Fibroblast of the aortic adventitia (primary cell): Measurements from ENCODE around the gene SLC35B3. TPM values are rescaled to one million over a fixed set of nuclear protein-coding genes. Genes with fewer than 3 reads are reported as not detected.
A peak's percentile ranks its signal among the peaks of the same experiment; 100 is the strongest.
"Not testable (repeated sequence)": the region's sequence is repeated elsewhere in the genome, so short reads cannot be mapped to it uniquely, and the experiment has no call there.

Source experiments
- DNase-seq: peaks from one replicate; pipeline ENCODE4 v3.0.0-alpha.2; 2010; ENCODE audit warnings: low read depth
- H3K4me3 ChIP-seq: 2 replicates; pipeline ENCODE4 v1.5.1; 2011; ENCODE audit warnings: low read depth, mild to moderate bottlenecking, control low read depth, low read length, moderate library complexity
- CTCF ChIP-seq: IDR thresholded peaks from 2 replicates; pipeline ENCODE4 v1.5.1; 2011; ENCODE audit warnings: mild to moderate bottlenecking, low read length, control low read depth, inconsistent platforms; ENCODE audit not compliant: insufficient read depth
- total RNA-seq: library from RNA; depleted of rRNA; stranded (reverse); fragments of >200 nt; gene quantifications from 2 replicates; pipeline ENCODE4 v1.2.3, GENCODE V29; 2012; ENCODE audit warnings: low replicate concordance

Gene SLC35B3
- total RNA-seq, 1 donor, result 34.3 TPM

- no peak for TF ChIP-seq CTCF
- no peak for DNase-seq
- no peak overlapping the region for H3K4me3 ChIP-seq
Measured at GRCh38 chr6:8437813-8438212, 2.5 kb upstream of the SLC35B3 start.

GRCh38 chr6:8436966-8437365 lies 1.6 kb upstream of the SLC35B3 start:
- H3K4me3 ChIP-seq, result no peak overlapping the region
- no peak for TF ChIP-seq CTCF
- DNase-seq, result no peak

GRCh38 chr6:8435845-8436168 lies 462 bp upstream of the SLC35B3 start:
- DNase-seq, result no peak
- no peak for TF ChIP-seq CTCF
- H3K4me3 ChIP-seq, result peak overlapping the region; percentile 98

GRCh38 chr6:8434727-8435092 lies 635 bp downstream of the SLC35B3 start:
- no peak for TF ChIP-seq CTCF
- peak overlapping the region; percentile 98 for H3K4me3 ChIP-seq
- DNase-seq, result no peak

- no peak for TF ChIP-seq CTCF
- no peak overlapping the region for H3K4me3 ChIP-seq
- no peak for DNase-seq
Measured at GRCh38 chr6:8432614-8433013, 2.7 kb downstream of the SLC35B3 start.

GRCh38 chr6:8429821-8430220 lies 5.5 kb downstream of the SLC35B3 start:
- no peak for TF ChIP-seq CTCF
- no peak overlapping the region for H3K4me3 ChIP-seq
- DNase-seq, result no peak

GRCh38 chr6:8426544-8426943 lies 8.8 kb downstream of the SLC35B3 start:
- not testable (repeated sequence) for H3K4me3 ChIP-seq, DNase-seq
